Measurements from ENCODE around the gene MYO10. TPM values are rescaled to one million over a fixed set of nuclear protein-coding genes. Genes with fewer than 3 reads are reported as not detected.
A peak's percentile ranks its signal among the peaks of the same experiment; 100 is the strongest.
"Not testable (repeated sequence)": the region's sequence is repeated elsewhere in the genome, so short reads cannot be mapped to it uniquely, and the experiment has no call there.

Gene MYO10
- total RNA-seq, 1 experiment from 2014 or later: 9.3 TPM

DNA sequence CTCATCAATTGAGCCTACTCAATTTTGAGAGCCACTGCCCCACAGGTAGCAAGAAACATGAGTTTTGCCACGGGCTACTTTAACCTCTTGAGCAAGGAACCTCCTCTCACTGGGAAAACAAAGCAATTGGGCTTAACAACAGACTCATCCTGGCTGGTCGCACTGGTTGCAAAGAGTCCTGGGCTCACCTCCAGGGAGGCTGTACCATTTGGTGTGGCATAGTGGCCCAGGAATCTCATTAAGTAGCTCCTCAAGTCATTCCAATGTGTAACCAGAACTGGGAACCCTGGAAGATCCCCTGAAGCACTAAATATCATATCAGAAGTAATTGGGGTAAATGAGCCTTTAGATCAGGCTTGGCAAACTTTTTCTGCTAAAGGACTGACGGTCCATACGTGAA lies 78.5 kb downstream of the MYO10 start:
- no peak overlapping the region for H3K4me3 ChIP-seq
- no peaks in the 10 kb centered on the region for H3K36me3 ChIP-seq
- no peaks in the 10 kb centered on the region for H3K4me1 ChIP-seq
- no peaks in the 10 kb centered on the region for H3K9me3 ChIP-seq (replicated peaks)
- H3K27ac ChIP-seq: no peak overlapping the region
- H3K27me3 ChIP-seq: no peaks in the 10 kb centered on the region
- DNase-seq: no peak

DNA sequence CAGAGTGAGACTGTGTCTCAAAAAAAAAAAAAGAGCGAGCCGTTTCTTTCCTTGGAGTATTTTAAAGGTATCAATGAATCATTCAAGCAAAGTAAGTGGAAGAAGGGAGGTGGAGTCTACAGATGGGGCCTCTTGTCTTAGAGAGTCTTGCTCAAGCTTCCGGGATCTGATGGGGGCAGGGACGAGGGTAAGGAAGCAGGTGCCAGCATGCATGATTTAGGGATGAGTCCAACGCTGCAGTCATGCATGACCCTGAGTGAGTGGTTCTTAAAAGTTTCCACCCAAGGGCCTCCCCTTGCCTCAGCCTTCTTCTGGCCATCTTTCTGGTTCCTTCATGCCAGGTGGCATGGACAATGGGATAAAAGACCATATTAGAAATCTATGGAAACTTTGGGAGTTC lies 79.6 kb downstream of the MYO10 start:
- DNase-seq: no peak
- Histone ChIP-seq H3K36me3 (no peaks in the 10 kb centered on the region), H3K27ac (no peak overlapping the region), H3K4me1 (no peaks in the 10 kb centered on the region), H3K9me3 (replicated peaks) (no peaks in the 10 kb centered on the region), H3K27me3 (no peaks in the 10 kb centered on the region), H3K4me3 (no peak overlapping the region)

DNA sequence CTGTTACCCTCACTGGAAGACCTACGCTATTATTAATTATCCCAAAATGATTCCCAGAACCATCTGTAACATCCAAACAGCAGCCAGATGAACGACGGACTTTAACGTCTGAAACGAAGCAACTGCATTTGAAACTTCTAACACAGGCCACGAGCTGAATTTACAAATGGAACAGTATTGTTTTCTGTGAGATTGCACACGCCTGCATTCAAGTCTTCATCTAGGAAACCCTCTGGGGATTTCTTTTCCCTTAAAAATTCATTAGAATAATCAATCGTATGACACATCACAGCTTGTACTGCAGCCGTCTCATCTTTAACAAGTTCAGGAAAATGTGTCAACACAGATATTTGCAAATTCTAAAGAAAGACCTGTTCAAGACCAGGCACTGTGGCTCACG lies 80.2 kb downstream of the MYO10 start:
- Histone ChIP-seq H3K9me3 (replicated peaks) (no peaks in the 10 kb centered on the region), H3K27me3 (no peaks in the 10 kb centered on the region), H3K4me3 (no peak overlapping the region), H3K4me1 (no peaks in the 10 kb centered on the region), H3K36me3 (no peaks in the 10 kb centered on the region), H3K27ac (no peak overlapping the region)
- DNase-seq: no peak

DNA sequence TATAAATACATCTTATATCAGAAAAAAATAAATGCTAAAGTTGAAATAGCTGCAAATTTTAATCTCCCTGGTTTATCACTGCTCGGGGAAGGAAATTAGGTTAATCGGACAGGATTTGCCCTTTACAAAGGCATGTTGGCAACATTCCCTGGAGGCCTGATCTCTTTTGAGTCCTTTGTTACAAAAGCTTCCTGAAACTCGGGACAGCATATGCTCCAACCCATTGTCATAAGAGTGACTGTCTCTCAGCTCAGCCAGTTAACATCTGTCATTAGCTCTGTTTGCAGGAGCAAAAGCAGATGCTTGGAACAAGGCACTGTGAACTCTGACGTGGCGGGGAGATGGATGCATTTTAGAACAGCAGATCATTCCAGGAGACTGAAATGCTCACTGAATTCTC lies 80.6 kb downstream of the MYO10 start:
- no peaks in the 10 kb centered on the region for H3K9me3 ChIP-seq (replicated peaks)
- H3K27ac ChIP-seq: no peak overlapping the region
- H3K4me1 ChIP-seq: no peaks in the 10 kb centered on the region
- peak; percentile 10 to 32 for DNase-seq
- no peaks in the 10 kb centered on the region for H3K36me3 ChIP-seq
- no peaks in the 10 kb centered on the region for H3K27me3 ChIP-seq
- H3K4me3 ChIP-seq: no peak overlapping the region

DNA sequence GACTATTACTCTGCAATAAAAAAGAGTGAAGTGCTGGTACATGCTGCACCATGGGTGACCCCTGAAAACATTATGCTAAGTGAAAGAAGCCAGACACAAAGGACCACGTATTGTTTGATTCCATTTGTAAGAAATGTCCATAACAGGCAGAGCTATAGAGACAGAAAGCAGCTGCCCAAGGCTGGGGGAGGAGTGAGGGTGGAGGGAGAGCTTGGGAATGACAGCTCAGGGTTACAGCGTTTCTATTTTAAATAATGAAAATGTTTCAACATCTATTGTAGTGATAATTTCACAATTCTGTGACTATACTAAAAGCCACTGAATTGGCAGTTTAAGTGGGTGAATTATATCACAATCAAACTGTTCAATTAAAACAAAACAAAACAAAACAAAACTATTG lies 81.7 kb downstream of the MYO10 start:
- Histone ChIP-seq H3K27ac (no peak overlapping the region), H3K4me1 (no peaks in the 10 kb centered on the region), H3K9me3 (replicated peaks) (no peaks in the 10 kb centered on the region), H3K36me3 (no peaks in the 10 kb centered on the region), H3K27me3 (no peaks in the 10 kb centered on the region), H3K4me3 (no peak overlapping the region)
- DNase-seq: no peak

DNA sequence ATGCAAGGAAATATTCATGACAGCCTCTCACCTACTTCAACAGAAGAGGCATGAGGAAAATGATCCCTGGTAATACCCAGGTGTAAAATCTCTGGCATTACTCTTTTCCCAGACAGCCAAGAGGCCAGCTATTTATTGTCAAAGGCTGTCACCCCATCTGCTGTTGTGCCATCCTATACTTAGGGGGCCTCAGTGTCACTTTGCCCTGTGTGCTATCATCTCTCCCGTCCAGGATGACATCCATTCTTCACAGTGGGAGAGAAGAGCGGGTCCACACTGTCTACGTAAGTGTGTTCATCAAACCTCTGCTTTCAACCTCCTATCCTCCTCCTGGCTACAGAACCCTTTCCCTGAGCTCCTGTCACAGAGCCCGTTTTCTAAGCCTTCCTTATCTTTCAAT lies 82.6 kb downstream of the MYO10 start:
- no peak overlapping the region for H3K27ac ChIP-seq
- H3K36me3 ChIP-seq: no peaks in the 10 kb centered on the region
- no peaks in the 10 kb centered on the region for H3K9me3 ChIP-seq (replicated peaks)
- H3K4me1 ChIP-seq: no peaks in the 10 kb centered on the region
- no peak for DNase-seq
- no peak overlapping the region for H3K4me3 ChIP-seq
- no peaks in the 10 kb centered on the region for H3K27me3 ChIP-seq

DNA sequence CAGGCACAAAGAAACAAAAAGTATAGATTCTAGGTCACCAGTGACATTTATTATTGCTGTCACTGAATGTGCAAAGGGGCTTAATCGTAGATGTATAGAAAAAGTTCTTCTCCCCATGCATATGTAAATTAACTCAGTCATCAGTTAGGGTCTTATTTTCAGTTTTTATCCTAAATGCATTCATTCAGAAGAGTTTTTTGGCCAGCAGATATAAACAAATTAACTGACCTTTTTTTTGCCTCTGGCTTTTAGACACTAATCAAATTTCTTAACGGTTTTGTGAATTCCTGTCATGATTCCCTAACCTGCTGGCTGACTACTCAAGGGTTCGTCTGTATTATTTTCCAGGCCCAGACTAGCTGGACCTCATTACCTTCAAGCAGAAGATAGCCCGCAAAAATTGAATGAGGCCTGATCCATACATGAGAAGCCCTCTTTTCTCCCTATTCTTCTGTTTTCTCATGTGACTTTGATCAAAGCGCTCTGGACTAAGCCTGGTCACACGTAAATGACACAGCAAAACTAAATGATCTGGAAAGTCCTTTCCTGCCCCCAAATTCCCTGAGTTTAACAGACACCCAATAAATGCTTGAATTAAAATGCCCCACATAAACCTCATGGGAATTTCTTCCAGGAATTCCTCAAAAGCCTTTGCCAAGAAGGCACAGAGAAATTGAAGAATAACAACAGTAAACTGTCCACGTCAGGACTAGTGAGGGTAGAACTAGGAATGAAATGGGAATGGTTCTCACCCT lies 83.7 kb downstream of the MYO10 start:
- H3K4me1 ChIP-seq: no peaks in the 10 kb centered on the region
- no peak overlapping the region for H3K27ac ChIP-seq
- H3K36me3 ChIP-seq: no peaks in the 10 kb centered on the region

DNA sequence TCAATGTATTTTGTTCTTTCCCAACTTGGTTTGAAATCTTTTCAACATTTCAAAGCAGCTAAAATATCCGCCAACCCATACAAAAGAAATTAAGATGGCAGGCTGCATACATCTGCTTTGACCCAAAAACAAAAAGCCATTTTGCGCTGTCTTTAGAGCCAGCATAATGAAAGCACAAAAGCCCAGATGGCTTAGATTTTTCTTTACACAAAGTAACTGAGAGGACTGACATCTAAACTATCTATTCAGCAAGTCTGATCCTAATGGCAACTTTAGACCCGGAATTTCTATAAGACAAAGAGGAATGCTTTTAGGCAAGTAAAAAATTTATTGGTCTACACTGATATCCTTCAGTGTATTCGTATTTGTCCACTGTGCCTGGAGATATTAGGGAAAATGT lies 86.3 kb downstream of the MYO10 start:
- H3K27ac ChIP-seq: no peak overlapping the region
- H3K4me3 ChIP-seq: no peak overlapping the region
- H3K9me3 ChIP-seq (replicated peaks): no peaks in the 10 kb centered on the region
- H3K36me3 ChIP-seq: no peaks in the 10 kb centered on the region
- no peaks in the 10 kb centered on the region for H3K27me3 ChIP-seq
- DNase-seq: no peak
- no peaks in the 10 kb centered on the region for H3K4me1 ChIP-seq

More for the DNA sequence above, 83.7 kb downstream of the MYO10 start:
- no peak for DNase-seq
- no peaks in the 10 kb centered on the region for H3K9me3 ChIP-seq (replicated peaks)
- H3K27me3 ChIP-seq: no peaks in the 10 kb centered on the region
- no peak overlapping the region for H3K4me3 ChIP-seq

DNA sequence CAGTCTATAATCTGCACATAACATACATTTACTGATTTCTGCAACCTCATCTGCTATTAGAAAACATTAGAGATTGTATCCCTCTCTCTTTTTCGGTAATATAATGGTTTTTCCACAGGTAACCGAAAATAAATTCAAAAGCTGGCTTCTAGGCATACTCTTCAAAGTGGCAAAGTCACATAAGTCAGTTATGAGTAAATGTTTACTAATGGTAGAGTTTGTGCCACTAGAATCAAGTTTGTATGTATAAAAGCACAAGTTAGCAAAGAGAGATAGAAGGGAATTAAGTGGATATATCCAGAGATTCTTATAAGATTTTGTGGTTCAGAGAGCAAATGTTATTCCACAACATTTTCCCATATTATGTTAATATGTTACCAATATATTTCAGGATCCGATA lies 86.9 kb downstream of the MYO10 start:
- DNase-seq: no peak
- no peaks in the 10 kb centered on the region for H3K4me1 ChIP-seq
- H3K9me3 ChIP-seq (replicated peaks): no peaks in the 10 kb centered on the region
- H3K27me3 ChIP-seq: no peaks in the 10 kb centered on the region
- no peak overlapping the region for H3K27ac ChIP-seq
- no peak overlapping the region for H3K4me3 ChIP-seq
- H3K36me3 ChIP-seq: no peaks in the 10 kb centered on the region

DNA sequence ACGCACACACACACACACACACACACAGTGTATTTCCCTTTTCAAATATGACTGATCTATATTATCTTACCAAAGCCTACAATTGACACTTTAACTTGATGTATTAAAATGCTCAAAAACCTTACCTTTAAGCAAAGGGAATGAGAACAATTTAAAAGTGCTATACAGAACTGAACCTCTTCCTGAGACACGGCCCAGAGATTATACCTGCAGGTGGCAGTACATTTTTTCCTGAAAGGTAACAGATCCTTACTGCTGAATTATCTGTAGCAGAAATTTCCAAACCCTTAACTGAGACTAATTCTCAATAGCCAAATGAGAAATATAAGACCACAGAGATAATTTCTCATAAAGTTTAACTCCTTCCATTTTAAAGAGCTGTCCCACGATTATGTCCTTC lies 91.1 kb downstream of the MYO10 start:
- Histone ChIP-seq H3K4me3 (no peak overlapping the region), H3K4me1 (no peaks in the 10 kb centered on the region), H3K27me3 (no peaks in the 10 kb centered on the region), H3K36me3 (no peaks in the 10 kb centered on the region), H3K9me3 (replicated peaks) (no peaks in the 10 kb centered on the region), H3K27ac (no peak overlapping the region)
- no peak for DNase-seq

DNA sequence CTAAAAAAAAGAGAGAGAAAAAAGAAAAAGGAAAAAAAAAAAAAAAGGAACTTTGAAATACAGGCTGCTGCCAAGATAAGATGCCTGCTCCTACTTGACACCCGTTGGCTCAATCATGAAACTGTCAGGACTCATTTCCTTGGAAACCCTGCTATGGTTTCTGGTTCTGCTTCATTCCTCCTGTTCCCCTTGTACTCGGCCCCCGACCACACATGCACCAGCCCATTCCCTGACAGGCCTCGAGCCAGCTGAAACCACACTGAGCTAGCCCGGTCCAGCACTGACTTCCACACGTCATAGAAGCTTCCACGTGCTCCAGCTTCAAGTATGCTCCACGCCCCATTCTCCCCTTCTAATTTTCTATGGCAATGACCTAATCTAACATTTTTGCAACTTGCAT lies 93.2 kb downstream of the MYO10 start:
- Histone ChIP-seq H3K36me3 (no peaks in the 10 kb centered on the region), H3K4me3 (no peak overlapping the region), H3K27me3 (no peaks in the 10 kb centered on the region), H3K4me1 (no peaks in the 10 kb centered on the region), H3K27ac (no peak overlapping the region), H3K9me3 (replicated peaks) (no peaks in the 10 kb centered on the region)
- no peak for DNase-seq

DNA sequence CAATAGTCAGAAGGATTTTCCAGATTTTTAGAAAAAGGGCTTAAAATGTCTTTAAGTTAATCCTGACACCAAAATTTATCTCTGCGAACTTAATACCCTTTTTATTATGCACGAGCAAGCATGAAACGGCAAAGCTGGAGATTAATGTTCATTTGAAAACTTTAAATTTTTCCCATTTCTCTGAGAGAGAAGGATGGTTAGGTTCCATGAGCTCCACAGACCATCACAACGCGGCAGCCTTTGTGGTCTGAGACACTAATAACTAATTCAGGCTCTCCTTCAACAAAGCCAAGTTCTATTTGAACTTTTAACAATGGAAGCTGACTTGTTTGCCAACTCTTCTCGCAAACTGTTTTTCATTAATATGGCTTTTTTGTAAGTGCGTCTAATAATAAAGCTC lies 94.7 kb downstream of the MYO10 start:
- Histone ChIP-seq H3K4me1 (no peaks in the 10 kb centered on the region), H3K4me3 (no peak overlapping the region), H3K9me3 (replicated peaks) (no peaks in the 10 kb centered on the region), H3K27ac (no peak overlapping the region), H3K27me3 (no peaks in the 10 kb centered on the region), H3K36me3 (no peaks in the 10 kb centered on the region)
- no peak for DNase-seq

DNA sequence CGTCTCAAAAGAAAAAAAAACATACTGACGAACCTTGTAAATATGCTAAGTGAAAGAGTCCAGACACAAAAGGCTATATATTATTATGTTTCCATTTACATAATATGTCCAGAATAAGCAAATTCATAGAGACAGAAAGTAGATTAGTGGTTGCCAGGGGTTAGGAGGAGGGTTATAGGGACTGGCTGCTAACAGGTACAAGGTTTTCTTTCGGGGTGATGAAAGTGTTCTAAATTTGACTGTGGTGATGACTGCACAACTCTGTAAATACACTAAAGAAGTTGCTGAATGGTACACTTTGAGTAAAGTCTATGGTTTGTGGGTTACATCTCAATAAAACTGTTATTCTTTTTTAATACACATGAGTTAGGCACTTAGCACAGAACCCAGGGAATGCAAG lies 98.8 kb downstream of the MYO10 start:
- H3K27me3 ChIP-seq: no peaks in the 10 kb centered on the region
- no peak for DNase-seq
- no peaks in the 10 kb centered on the region for H3K9me3 ChIP-seq (replicated peaks)
- no peaks in the 10 kb centered on the region for H3K4me1 ChIP-seq
- no peak overlapping the region for H3K4me3 ChIP-seq
- no peaks in the 10 kb centered on the region for H3K36me3 ChIP-seq
- H3K27ac ChIP-seq: no peak overlapping the region

DNA sequence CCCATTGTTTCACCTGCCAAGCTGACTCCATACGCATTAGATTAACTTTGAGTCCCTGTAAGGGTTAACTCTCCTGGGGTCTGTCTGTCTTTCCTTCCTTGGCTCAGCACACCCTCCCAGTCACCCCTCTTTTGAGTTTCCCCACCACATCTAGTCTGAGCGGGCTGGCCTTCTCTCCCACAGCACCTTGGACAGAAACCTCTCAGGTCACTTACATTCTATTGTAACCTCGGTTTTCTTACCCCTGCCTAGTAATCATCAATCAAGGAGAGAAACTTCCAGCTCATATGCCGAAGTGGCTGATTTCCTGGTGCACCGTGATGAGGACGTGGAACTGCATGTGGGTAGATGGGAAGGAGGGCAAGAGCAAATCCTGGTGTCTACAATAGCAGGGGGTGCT lies 102.1 kb downstream of the MYO10 start:
- no peak for DNase-seq
- no peaks in the 10 kb centered on the region for H3K9me3 ChIP-seq (replicated peaks)
- no peaks in the 10 kb centered on the region for H3K27me3 ChIP-seq
- no peak overlapping the region for H3K4me3 ChIP-seq
- no peaks in the 10 kb centered on the region for H3K4me1 ChIP-seq
- no peaks in the 10 kb centered on the region for H3K36me3 ChIP-seq
- no peak overlapping the region for H3K27ac ChIP-seq

DNA sequence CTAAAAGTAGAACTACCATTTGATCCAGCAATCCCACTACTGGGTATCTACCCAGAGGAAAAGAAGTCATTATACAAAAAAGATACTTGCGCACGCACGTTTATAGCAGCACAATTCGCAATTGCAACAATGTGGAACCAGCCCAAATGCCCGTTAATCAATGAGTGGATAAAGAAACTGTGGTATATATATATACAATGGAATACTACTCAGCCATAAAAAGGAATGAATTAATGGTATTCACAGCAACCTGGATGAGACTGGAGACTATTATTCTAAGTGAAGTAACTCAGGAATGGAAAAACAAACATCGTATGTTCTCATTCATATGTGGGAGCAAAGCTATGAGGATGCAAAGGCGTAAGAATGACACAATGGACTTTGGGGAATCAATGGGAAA lies 104.8 kb downstream of the MYO10 start:
- H3K4me1 ChIP-seq; H3K9me3 ChIP-seq (replicated peaks); H3K27ac ChIP-seq; DNase-seq; H3K4me3 ChIP-seq; H3K36me3 ChIP-seq; H3K27me3 ChIP-seq: not testable (repeated sequence)

DNA sequence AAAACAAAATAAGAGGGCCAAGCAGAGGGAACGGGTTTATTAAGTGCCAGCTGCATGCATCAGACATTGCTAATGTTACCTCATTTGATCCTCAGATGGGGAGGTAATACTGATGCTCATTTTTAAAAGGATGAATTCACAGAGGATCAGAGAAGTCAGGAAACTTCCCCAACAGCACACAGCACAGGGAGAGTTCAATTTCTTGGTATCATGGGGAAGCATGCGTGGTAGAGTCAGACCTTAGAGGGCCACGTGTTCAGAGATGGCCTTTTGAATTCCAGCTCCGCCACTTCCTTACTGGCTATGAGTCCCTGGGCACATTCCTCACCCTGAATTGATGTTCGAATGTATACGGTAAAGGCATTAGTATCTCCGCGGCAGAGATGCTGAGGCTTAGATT lies 108.3 kb downstream of the MYO10 start:
- H3K36me3 ChIP-seq: no peaks in the 10 kb centered on the region
- H3K4me3 ChIP-seq: no peak overlapping the region
- H3K9me3 ChIP-seq (replicated peaks): no peaks in the 10 kb centered on the region
- no peaks in the 10 kb centered on the region for H3K27me3 ChIP-seq
- no peak overlapping the region for H3K27ac ChIP-seq
- no peaks in the 10 kb centered on the region for H3K4me1 ChIP-seq
- DNase-seq: no peak

All from SJCRH30 (cell line).